ENCODE results near the gene PTPN2. TPM values are rescaled to one million over a fixed set of nuclear protein-coding genes. Genes with fewer than 3 reads are reported as not detected.

The PTPN2 gene
- total and polyA plus RNA-seq, 2 donors (not counting 1 experiment from before 2014, with no cell fraction given), result 41.2 to 75.5 TPM

DNA sequence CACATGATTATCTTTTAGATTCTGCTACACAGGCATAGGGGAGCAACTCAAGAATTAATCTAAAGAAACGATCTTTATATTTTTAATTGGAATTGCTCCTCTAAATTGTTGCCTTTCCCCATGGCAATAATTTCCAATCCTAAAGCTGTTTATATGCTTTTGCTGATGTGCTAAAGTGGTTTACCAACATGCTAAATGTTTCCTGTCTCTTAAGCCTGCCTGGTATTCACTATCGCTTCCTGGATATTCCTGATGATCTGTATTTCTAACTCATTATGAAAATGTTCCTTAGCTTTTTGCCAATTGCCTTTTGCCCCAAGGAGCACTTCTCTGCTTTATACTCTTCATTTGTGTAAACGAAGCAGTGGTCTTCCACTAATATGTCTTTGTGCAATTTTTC lies 65.8 kb downstream of the PTPN2 start:
- H3K4me1 Mint-ChIP-seq, result no peaks in the 10 kb centered on the region
- no peak overlapping the region for H3K9ac ChIP-seq (ENCODE audit: low read length)
- no peaks in the 10 kb centered on the region for H3K27me3 Mint-ChIP-seq
- no peaks in the 10 kb centered on the region for H4K20me1 ChIP-seq (ENCODE audit: control insufficient read depth, insufficient read depth, low read length, poor library complexity, severe bottlenecking)
- H3K27me3 ChIP-seq (replicated peaks in 1 of 4; ENCODE audit: control extremely low read depth in 1 of 4, control insufficient read depth in 3 of 4, insufficient read depth in 4 of 4, low read length in 3 of 4), result no peaks in the 10 kb centered on the region
- no peak overlapping the region for H3K4me2 ChIP-seq (replicated peaks; ENCODE audit: low read depth, low read length, poor library complexity, severe bottlenecking)
- intact Hi-C loops (cut with micrococcal nuclease), result no loop called here
- DNase-seq (no peak), ATAC-seq (ENCODE audit: low read depth) (no peak)
- H2AFZ ChIP-seq (ENCODE audit: insufficient read depth, low read depth, low read length, poor library complexity, severe bottlenecking), result no peak overlapping the region
- CTCF ChIA-PET, result no interaction called here
- H3K9me3 Mint-ChIP-seq (ENCODE audit: insufficient read depth), result no peaks in the 10 kb centered on the region
- no peak overlapping the region for H3K4me3 Mint-ChIP-seq
- peaks cover 9% of the 10 kb centered on the region for H3K79me2 ChIP-seq (ENCODE audit: control insufficient read depth, insufficient read depth, low read length)
- no peak overlapping the region for H3K27ac ChIP-seq (ENCODE audit: low read length in 2 of 2)
- no peak overlapping the region for H3K4me3 ChIP-seq (ENCODE audit: control extremely low read depth in 1 of 5, extremely low read depth in 1 of 5, insufficient read depth in 1 of 5, low read depth in 2 of 5, low read length in 4 of 5)
- no CpG with 5 or more reads among the region's 3 CpGs for WGBS (ENCODE audit: insufficient coverage)
- peaks cover 9 to 67% of the 10 kb centered on the region in 2 experiments for H3K36me3 ChIP-seq (replicated peaks in 1 of 2; ENCODE audit: control extremely low read depth in 1 of 2, control insufficient read depth in 1 of 2, extremely low read depth in 1 of 2, insufficient read depth in 2 of 2, low read length in 1 of 2)
- TF ChIP-seq, protein P1, sequence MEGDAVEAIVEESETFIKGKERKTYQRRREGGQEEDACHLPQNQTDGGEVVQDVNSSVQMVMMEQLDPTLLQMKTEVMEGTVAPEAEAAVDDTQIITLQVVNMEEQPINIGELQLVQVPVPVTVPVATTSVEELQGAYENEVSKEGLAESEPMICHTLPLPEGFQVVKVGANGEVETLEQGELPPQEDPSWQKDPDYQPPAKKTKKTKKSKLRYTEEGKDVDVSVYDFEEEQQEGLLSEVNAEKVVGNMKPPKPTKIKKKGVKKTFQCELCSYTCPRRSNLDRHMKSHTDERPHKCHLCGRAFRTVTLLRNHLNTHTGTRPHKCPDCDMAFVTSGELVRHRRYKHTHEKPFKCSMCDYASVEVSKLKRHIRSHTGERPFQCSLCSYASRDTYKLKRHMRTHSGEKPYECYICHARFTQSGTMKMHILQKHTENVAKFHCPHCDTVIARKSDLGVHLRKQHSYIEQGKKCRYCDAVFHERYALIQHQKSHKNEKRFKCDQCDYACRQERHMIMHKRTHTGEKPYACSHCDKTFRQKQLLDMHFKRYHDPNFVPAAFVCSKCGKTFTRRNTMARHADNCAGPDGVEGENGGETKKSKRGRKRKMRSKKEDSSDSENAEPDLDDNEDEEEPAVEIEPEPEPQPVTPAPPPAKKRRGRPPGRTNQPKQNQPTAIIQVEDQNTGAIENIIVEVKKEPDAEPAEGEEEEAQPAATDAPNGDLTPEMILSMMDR (IDR thresholded peaks at IDR 0.05), result no peak
- no peak for TF ChIP-seq EZH2 (IDR thresholded peaks at IDR 0.05; ENCODE audit: borderline replicate concordance, insufficient read depth, low read depth, low read length, poor library complexity, severe bottlenecking)
- POLR2A ChIA-PET, result no interaction called here
- H3K4me1 ChIP-seq (ENCODE audit: control insufficient read depth in 2 of 2, insufficient read depth in 2 of 2, low read length in 2 of 2), result no peaks in the 10 kb centered on the region
- H3K27ac Mint-ChIP-seq, result no peak overlapping the region
- no peaks in the 10 kb centered on the region for H3K9me3 ChIP-seq (ENCODE audit: control extremely low read depth in 1 of 3, control insufficient read depth in 2 of 3, insufficient read depth in 1 of 3, low read length in 2 of 3)

DNA sequence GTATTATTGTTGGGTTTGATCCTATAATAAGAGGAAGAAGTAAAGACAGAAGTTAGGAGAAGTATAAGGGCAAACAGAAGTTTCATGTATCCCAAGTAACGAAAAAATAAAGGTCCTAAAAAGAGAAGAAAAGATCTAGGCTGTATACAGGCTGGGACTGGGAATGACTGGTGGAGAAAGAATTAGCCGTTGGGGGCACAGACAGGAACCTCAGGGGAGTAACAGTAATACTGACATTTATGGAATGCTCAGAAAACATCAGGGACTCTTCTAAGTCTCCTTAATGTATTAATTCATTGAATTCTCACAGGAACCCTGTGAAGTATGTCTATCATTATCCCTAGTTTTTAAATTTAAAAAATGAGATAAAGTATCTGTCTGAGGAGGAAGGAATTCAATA lies 67.6 kb downstream of the PTPN2 start:
- no peak overlapping the region for H3K4me3 Mint-ChIP-seq
- H3K27me3 Mint-ChIP-seq, result no peaks in the 10 kb centered on the region
- no peak for TF ChIP-seq EZH2 (IDR thresholded peaks at IDR 0.05; ENCODE audit: borderline replicate concordance, insufficient read depth, low read depth, low read length, poor library complexity, severe bottlenecking)
- TF ChIP-seq, protein P1 (IDR thresholded peaks at IDR 0.05), result no peak
- Histone ChIP-seq H3K4me2 (replicated peaks; ENCODE audit: low read depth, low read length, poor library complexity, severe bottlenecking) (no peak overlapping the region), H3K79me2 (ENCODE audit: control insufficient read depth, insufficient read depth, low read length) (peaks cover 6% of the 10 kb centered on the region), H3K36me3 (replicated peaks in 1 of 2; ENCODE audit: control extremely low read depth in 1 of 2, control insufficient read depth in 1 of 2, extremely low read depth in 1 of 2, insufficient read depth in 2 of 2, low read length in 1 of 2) (peaks cover 15 to 63% of the 10 kb centered on the region in 2 experiments), H3K27me3 (replicated peaks in 1 of 4; ENCODE audit: control extremely low read depth in 1 of 4, control insufficient read depth in 3 of 4, insufficient read depth in 4 of 4, low read length in 3 of 4) (no peaks in the 10 kb centered on the region), H3K4me1 (ENCODE audit: control insufficient read depth in 2 of 2, insufficient read depth in 2 of 2, low read length in 2 of 2) (no peaks in the 10 kb centered on the region), H4K20me1 (ENCODE audit: control insufficient read depth, insufficient read depth, low read length, poor library complexity, severe bottlenecking) (no peaks in the 10 kb centered on the region), H3K4me3 (ENCODE audit: control extremely low read depth in 1 of 5, extremely low read depth in 1 of 5, insufficient read depth in 1 of 5, low read depth in 2 of 5, low read length in 4 of 5) (no peak overlapping the region), H2AFZ (ENCODE audit: insufficient read depth, low read depth, low read length, poor library complexity, severe bottlenecking) (no peak overlapping the region), H3K9me3 (ENCODE audit: control extremely low read depth in 1 of 3, control insufficient read depth in 2 of 3, insufficient read depth in 1 of 3, low read length in 2 of 3) (no peaks in the 10 kb centered on the region), H3K9ac (ENCODE audit: low read length) (no peak overlapping the region), H3K27ac (ENCODE audit: low read length in 2 of 2) (no peak overlapping the region)
- ChIA-PET POLR2A (no interaction called here), CTCF (no interaction called here)
- intact Hi-C loops (cut with micrococcal nuclease), result no loop called here
- no peaks in the 10 kb centered on the region for H3K9me3 Mint-ChIP-seq (ENCODE audit: insufficient read depth)
- 100% methylated on average over 1 of the region's 2 CpGs for WGBS (ENCODE audit: insufficient coverage)
- H3K4me1 Mint-ChIP-seq, result no peaks in the 10 kb centered on the region
- DNase-seq (no peak), ATAC-seq (ENCODE audit: low read depth) (no peak)
- no peak overlapping the region for H3K27ac Mint-ChIP-seq

All from B cell (primary cell).